Measurements from ENCODE around the gene DNAH8.

DNA sequence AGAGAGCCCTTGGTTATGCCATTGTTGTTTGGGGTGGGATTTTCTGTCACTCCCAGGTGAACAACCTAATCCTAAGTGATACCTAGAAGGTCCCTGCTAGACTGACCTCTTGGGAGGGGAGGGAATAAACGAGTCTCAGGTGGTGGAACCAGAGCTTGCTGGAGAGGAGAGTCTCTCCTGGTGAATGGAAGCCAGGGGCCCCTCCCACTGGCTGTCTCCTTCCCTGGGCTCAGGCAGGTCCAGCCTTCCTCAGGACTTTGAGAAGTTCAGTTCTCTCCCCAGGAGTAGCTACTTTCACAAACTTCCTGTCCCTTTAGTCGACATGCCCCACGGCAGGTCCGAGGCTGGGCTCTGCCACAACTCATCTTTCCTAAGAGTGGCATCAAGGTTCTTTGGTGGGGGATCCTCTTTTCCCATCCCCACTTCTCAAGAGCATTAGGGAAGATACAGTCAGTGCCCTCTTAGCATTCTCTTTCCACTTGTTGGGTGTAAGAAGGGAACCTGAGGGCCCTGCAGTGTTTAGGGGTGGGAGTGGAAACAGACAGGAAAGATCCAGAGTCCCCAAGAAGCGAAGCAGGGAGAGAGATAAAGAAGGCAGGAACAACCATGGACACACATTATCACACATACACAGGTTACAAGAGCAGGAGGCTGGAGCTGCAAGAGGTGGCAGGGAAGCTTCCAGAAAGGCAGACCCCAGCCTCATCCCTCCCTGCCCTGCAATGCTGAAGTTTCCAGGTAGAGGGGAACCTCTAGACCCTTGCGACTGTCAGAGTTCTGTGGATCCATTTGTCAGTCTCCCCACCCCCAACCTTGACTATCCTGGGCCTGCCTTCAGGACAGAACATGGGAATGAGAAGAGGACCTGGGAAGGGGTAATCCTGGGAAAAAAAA is 332.6 kb downstream of the DNAH8 start:
- TF ChIP-seq, protein P1, sequence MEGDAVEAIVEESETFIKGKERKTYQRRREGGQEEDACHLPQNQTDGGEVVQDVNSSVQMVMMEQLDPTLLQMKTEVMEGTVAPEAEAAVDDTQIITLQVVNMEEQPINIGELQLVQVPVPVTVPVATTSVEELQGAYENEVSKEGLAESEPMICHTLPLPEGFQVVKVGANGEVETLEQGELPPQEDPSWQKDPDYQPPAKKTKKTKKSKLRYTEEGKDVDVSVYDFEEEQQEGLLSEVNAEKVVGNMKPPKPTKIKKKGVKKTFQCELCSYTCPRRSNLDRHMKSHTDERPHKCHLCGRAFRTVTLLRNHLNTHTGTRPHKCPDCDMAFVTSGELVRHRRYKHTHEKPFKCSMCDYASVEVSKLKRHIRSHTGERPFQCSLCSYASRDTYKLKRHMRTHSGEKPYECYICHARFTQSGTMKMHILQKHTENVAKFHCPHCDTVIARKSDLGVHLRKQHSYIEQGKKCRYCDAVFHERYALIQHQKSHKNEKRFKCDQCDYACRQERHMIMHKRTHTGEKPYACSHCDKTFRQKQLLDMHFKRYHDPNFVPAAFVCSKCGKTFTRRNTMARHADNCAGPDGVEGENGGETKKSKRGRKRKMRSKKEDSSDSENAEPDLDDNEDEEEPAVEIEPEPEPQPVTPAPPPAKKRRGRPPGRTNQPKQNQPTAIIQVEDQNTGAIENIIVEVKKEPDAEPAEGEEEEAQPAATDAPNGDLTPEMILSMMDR (IDR thresholded peaks at IDR 0.05; ENCODE audit: insufficient read depth, low read length, poor library complexity, severe bottlenecking) = no peak
- no peak for TF ChIP-seq EZH2phosphoT487 (conservative IDR thresholded peaks at IDR 0.05; ENCODE audit: low read length)

Measured in SU-DHL-6 (cell line).